Activated CD8-positive, alpha-beta memory T cell treated with anti-CD3 and anti-CD28 coated beads for 24 hours (primary cell): Measurements from ENCODE around the gene ZNF385D.
"Not testable (repeated sequence)": the region's sequence is repeated elsewhere in the genome, so short reads cannot be mapped to it uniquely, and the experiment has no call there.

Source experiments
- DNase-seq: peaks from one replicate; pipeline ENCODE4 v3.0.0-alpha.2; 2020

The ZNF385D gene

DNA sequence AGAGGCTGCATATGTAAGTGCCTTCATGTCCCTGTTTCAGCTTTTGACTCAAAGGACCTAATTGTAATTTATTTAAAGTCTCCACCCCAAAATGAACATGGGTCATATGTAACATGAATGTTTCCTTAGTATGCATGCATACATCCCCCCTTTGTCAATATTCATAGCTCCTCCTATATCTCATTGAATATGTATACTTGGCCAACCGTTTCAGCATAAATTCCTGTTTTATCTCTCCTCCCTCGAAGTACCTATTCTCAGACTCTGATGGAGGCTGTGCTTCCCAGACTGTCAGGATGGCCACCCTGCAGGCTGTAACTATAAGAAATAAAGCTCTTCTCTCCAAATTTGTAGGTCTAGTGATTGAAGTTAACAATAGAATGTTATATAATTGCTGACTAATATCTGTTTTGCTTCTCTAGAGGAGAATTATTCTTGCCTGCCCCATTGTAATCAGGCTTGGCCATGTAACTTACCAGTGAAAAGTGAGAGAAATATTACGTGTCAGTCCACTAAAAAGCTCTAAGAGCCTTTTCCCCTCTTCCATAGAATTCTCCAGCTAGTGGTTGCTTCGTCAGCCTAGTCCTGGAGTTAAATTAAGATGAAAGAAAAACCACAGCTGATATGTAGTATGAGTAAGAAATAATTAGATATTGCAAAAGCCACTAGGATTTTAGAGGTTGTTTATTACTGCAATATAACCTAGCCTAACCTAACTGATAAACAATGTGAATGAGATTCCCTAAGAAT, 245.1 kb downstream of the ZNF385D start:
- DNase-seq, result no peak

DNA sequence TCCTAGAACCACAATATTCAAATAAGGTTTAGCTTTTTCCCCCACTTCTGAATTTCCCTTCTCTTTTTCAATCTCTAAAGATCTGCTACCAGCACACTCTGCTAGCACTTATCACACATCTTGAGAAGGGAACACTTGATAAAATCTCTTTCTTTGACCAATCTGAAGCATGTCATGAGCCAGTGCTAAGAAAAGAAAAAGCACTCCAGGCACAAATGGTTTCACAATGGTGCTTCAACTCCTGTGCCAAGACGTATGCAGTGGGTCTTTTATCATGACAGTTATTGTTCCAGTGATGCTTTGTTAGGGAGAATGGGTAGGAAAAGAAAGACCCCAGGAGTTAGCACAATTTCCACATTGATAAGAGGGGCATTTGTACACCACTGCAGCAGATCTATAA, 248.4 kb downstream of the ZNF385D start:
- DNase-seq, result no peak

DNA sequence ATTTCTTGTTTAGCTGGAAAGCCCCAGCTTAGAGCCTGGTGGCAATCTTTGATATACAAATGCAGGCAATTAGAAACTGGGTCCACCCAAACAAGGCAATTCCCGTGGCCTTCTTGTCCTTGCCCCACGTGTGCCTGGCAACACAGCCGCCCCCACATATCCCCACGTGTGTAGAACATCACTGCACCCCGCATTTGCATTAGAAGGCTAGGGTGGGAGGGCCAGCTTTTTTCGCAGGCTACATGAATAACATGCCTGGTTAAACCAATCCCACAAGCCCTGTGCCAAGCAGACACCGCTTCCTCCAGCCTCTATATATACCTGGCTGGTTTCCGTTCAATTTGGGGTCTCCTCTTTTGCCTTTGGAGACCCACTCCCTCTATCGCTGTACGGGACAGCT, 250.2 kb downstream of the ZNF385D start:
- no peak for DNase-seq

DNA sequence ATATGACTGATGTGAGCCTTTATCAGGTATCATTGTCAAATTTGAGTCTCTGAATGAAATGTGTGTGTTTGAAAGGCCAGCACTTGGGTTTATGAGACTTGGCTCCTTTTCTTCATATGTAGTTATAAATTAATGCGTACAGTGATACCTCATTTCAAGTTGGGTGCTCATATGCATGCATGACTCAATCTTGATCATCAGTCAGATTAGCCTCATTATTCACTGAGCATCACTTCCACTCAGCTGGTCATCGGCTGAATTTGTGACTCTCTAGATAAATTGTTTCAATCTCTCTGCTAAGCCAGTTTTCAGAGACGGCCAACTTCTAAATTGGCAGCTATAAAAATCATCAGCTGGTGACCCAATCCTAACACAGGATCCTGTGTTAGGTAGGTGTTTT, 260.3 kb downstream of the ZNF385D start:
- DNase-seq, result not testable (repeated sequence)

DNA sequence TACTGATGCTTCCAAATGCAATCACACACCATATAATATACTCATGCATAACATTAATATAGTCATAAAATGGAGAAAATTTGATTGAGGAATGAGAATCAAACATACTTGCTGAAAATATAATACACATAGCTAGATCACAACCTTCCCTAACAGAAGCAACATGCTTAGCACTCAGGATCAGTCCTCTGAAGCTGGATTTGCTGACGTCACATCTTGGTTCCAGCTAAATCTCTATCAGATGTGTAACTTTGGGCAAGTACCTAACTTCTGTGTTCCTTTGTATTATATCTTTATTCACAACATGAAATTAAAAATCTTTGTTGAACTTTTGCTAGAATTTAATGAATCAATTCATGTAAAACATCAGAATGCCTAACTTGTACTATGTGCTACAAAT, 263.5 kb downstream of the ZNF385D start:
- no peak for DNase-seq

DNA sequence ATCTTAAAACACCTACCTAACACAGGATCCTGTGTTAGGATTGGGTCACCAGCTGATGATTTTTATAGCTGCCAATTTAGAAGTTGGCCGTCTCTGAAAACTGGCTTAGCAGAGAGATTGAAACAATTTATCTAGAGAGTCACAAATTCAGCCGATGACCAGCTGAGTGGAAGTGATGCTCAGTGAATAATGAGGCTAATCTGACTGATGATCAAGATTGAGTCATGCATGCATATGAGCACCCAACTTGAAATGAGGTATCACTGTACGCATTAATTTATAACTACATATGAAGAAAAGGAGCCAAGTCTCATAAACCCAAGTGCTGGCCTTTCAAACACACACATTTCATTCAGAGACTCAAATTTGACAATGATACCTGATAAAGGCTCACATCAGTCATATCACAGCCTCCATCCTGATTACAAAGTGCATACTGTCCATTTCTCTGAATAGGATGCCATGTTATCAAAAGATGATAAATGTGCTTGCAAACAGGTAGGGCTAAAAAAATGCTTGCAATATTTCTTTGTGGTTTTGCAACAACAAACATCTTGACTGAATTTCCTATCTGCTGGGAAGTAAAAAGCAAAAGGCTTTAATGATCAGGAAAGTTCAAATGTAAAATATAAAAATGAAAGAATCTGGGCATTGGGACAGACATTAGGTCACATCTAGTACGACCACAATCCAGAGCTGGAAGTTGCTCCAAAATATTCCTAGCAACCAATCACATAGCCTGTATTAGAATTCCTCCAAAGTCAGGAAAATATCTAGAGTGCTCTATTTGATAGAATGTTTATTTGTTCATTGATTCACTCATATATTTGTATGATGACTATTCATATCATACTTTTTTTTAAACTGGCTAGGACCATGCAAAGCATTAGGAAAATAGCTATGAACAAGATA, 264.7 kb downstream of the ZNF385D start:
- DNase-seq, result not testable (repeated sequence)

DNA sequence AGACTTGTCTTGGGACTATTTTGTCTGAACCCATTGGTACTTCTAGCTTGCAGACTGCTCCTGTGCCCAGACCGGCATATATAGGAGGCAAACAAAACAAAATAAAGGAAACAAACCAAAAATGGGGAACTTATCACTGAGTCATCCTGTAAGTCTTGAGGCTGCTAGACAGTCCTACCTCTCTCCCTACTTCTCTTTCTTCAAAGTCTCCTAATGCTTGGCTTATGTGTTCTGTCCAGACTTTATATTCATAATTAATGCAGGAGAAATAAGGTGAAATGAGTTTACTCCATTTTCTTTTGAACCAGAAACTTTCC, 266.2 kb downstream of the ZNF385D start:
- DNase-seq, result no peak

DNA sequence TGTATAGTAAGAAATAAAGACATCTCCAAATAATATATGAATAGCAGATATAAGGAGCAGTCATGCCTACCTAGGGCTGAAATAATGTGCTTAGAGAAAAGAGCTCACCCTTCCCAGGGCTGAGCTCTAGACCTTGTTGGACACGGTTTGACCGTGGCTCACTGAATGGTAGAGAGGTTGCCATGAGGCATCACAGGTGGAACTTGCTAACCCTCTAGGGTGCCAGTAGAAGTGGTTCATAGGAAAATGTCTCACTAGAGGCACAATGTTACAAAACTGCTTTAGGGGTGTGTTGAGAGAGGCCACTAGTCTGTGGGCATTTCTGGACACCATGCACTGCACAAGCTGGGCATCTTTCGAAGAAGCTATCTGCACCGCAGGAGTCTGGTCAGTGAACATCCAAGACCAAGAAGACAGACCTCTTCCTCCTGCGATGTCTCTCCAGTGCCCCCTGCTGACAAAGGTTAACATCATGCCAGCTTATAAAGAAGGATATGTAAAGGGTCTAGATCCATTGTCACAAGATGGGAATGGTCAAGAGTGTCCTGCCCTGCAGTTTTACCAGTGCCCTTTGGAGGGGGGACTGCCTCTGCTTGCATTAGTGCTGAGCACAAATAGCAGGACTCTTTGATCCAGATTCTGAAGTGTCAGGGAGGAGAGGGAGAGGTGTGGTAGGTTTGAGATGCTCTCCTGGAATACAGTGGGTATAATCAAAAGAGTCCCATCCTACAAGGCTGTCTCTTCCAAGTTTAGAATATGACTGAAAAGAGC, 266.8 kb downstream of the ZNF385D start:
- no peak for DNase-seq

DNA sequence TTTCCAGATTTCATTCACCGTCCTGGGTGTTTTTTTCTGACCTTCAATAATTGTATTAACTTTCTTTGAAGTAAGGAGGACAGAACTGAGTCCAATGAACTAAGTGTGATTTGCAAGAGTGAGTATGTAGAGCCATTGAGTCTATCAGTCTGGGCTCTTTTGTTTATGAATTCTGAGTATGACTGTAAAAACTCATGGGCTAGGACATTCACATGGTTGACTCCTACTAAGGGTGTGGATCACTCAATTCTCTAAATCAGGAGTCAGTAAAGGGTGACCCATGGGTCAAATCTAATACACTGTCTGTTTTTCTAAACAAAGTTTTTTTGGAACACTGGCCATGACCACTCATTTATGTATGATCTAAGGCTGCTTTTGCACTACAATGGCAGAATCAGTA, 269.0 kb downstream of the ZNF385D start:
- DNase-seq, result no peak

DNA sequence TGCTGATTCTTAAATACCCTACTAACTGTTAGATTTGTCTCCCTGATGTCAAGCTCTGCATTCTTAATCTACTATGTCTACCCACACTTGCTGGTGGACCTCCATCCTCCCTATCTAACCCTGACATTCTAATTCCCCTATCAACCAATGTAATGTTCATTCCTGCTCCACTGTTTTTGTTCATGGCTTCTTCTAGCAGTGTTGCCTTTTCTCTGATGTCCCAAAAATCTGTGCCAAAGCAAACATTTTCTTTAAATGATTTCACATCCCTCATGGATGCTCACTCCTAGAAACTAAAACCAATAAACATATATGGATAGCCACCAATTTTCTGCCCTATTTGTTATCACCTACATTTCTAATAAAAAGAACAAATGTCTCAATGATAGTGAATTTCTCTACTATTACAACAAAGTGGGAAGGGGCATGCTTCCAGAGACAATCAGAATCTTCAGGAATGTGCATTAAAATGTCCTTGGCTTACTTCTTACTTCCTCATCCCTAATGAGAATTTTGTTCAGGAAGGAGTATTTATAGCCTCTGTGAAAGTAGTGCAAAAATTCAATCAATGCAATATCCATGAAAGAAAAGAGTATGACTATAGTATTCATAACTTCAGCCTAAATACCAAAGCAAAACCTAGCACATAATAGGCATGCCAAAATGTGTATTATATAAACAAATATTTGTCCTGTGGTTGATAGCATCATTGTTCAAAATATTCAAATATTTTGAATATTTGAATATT, 273.3 kb downstream of the ZNF385D start:
- DNase-seq, result no peak

DNA sequence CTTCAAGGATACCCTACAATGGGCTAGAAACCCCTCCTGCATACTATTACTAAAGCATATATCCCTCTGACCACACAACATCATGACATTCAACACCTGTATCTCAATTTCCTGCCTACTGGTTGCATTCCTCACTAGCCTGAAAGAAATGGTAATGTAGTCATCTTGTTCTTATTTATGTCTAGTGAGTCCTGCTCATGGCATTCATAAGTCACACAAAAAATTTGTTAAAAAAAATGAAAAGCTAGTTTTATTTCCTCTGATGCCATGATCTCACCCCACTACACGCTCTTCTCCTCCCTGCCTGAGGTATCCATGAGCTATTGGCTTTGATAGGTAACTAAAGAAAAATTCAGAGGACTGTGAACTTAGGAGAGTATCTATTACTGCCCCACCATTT, 284.5 kb downstream of the ZNF385D start:
- no peak for DNase-seq

DNA sequence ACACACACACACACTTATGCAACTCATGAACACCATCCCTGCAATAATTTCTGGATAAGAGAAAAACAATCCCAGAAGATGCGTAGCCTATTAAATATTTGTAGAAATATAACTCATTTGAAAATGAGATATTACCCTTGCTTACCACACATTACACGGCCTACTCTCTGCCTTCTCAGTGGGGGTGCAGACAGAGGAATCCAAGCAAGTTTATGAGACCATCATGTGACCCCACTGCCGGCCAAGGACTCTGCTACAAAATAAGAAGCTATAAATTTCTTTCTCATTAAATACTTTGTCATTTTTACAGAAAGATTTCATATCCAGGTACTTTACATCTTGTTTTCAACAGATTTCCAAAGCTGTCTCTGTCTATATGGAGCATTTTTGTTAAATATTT, 286.3 kb downstream of the ZNF385D start:
- DNase-seq, result no peak

DNA sequence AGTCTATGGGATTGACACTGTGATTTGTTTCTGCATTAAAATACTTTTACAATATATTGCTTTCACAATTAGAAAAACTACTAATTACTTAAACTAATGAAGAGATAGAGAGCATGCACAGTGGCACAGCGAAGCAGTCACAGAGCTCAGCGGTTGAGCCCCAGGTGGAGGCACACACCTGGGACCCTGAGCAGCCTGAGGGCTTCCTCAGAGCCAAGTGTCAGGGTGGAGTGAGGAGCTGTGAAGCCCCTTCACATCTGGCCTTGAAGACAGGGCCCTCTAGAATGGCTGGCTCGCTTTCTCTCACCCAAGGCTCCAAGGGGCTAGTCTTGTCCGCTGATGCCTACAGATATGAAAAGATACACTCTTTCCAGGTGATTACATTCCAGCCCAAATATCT, 287.7 kb downstream of the ZNF385D start:
- DNase-seq, result no peak

DNA sequence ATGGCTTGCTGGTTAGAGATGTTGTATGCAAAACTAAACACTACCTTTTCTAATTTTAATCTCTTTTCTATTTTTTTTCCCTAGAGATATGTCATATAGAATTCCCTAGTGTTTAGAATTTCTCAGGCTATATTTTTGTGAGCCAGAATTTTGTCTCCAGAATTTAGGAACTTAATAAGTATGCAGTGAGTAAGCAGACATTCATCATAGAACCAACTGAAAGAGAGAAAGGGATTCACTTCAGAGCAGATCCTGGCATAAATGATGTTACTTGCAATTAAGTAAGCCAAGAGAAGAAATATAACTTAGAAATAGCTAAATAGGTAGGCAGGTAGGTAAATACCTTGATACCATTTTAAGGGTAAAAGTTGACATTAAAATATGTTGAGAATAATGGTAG, 288.9 kb downstream of the ZNF385D start:
- DNase-seq, result no peak

DNA sequence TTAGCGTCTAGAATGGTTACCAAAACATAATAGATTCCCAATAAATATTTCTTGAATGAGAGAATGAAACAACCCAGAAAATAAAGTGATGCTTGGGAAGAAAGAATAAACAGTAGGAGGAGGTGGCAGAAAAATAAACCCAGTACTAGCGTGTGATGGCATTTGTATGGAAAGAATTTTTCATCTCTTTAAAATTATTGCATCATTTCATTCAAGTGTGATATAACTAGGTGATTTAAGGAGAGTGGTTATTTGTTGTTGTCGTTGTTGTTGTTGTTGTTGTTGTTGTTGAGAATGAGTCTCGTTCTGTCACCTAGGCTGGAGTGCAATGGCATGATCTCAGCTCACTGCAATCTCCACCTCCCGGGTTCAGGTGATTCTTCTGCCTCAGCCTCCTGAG, 293.9 kb downstream of the ZNF385D start:
- no peak for DNase-seq

DNA sequence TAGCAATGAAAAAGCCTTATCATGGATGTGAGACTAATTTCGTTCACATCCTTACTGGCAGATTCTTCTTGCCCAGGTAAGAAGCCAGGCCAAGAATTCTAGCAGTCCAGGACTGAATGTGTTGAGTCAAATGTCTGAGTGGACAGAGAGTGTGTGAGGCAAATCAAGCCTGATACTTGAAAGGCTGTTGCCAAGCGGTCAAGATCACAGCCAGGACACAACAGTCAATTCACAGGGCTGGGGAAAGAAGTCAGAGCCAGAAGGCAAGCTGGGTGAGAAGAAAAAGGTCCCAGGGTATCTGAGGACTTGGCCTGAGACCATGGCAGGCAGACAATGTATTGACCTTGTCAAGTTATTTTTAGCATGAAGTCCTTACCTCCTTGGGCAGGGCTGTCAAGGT, 301.3 kb downstream of the ZNF385D start:
- no peak for DNase-seq

DNA sequence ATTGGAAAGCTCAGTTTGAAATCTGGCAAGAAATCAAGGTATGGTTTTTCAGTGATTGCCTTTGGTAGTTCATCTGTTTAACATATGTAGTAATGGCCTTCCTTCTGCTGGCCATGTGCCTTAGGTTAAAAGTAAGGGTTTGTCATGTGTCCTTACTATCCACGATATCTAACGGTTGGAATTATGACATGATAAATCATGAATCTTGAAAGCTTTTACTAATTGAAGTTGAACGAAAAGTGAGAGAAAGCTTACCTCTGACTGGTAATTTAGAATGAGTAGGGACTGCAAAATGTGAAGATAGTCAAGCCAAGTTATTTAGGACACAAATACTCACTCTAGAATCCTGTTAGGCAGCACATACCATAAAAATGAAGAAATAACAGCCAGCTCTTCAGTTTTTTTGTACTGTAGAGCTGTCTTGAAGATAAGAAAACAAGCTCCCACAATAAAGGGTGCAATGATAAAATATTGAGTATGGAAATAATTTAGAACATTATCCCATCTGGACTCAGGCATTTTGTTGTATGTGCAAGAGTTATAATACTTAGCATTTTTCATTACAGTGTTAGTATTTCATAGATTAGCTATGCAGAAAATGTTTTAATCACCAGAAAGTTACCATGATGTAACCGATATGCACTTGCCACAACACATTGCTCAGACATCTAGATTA, 303.4 kb downstream of the ZNF385D start:
- no peak for DNase-seq

DNA sequence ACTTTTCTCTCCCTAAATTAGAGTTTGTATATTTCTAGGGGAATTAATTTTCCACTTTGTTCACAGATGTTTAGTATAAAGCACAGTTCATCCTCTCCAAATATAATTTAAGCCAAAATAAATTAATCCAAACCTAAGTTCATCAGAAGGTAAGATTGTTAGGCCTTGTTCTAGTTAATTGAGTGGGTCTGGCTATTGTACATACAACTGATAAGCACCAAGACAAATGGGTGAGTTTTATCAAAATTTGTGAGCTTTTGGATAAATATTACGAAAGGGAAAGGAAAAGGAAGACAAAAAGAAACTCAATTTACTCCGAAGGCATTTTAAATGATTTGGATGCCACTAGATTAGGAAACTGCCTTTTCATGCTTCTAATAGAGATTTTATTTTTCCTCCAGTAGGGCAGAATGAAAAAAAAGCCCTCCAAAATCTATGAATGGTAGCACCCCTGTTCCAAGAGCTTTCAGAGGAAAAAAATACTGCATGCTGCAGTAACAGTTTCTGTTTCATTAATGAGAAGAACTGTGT, 304.0 kb downstream of the ZNF385D start:
- no peak for DNase-seq

DNA sequence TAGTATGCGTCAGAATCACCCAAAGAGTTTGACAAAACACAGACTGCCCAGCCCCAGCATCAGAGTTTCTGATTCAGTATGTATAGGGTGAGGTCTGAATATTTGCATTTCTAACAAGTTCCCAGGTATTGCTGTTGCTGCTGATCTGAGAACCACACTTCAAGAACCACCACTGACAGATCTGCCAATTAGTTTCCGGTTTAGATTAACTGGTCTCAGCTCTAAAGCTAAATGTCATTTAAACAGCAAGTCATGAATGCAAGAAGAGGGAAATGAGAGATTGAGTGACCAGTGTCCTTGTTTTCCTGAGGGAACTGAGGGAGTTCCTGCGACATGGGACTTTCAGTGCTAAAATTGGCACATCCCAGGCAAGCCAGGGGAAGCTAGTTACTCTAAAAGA, 305.0 kb downstream of the ZNF385D start:
- DNase-seq, result no peak

DNA sequence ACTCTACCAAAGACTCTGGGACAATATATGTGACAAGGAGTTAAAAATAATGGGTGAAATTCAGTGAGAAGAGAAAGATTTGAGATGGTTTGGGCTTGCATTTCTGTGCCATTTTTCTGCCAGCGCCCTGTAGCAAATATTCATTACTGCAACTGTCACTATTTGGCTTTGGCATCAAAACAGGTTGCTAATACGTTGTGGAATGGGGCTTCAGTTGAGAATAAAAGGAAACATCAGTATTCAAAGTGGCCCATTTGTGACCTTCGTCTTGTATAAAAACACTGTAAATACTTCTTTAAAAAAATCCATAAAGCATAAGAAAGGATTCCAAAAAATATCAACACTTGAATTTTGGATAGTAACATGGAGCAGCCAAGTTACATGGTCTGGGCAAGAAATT, 309.2 kb downstream of the ZNF385D start:
- no peak for DNase-seq

DNA sequence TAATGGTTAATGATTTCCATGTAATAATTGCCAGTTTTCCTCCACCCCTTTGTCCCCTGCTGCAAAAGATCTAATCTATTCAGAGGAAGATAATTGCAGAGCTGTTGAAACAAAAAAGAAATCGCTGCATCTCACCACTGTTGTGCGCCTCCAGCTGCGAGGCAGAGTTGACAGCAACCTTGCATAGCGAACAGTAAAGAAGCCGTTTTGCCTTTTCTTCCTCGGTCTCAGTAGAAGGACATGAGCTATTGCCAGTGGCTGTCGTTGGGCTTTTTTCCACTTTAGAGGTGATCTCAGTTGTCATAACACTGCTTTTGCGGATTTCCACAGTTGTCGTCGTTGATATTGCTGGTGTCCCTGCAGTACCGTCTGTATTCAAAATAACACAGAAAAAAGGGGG, 314.2 kb downstream of the ZNF385D start:
- DNase-seq, result no peak

DNA sequence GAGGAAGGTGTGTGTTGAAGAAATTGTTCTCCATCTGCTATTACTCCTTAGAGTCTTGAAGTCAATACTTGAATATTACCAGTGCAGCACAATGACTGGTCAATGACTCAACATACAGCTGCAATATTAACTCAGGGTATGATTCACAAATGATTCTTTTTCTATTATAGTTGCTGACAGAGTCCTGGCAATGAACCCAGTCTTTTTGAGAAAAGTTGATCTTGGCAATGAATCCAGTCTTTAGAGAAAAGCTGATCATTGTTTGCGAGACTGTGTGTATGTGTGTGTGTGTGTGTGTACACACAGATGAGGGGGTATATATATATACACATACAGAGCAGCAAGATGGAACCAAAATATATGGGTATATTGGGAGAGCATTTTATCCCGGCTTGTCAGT, 315.1 kb downstream of the ZNF385D start:
- DNase-seq, result no peak
